ENCODE results near the gene ARFGEF2. TPM values are rescaled to one million over a fixed set of nuclear protein-coding genes. Genes with fewer than 3 reads are reported as not detected.

ARFGEF2 gene
- total and polyA plus RNA-seq, 2 of the 4 experiments (the other 2 are of a cell fraction): 10.3 to 39.1 TPM

DNA sequence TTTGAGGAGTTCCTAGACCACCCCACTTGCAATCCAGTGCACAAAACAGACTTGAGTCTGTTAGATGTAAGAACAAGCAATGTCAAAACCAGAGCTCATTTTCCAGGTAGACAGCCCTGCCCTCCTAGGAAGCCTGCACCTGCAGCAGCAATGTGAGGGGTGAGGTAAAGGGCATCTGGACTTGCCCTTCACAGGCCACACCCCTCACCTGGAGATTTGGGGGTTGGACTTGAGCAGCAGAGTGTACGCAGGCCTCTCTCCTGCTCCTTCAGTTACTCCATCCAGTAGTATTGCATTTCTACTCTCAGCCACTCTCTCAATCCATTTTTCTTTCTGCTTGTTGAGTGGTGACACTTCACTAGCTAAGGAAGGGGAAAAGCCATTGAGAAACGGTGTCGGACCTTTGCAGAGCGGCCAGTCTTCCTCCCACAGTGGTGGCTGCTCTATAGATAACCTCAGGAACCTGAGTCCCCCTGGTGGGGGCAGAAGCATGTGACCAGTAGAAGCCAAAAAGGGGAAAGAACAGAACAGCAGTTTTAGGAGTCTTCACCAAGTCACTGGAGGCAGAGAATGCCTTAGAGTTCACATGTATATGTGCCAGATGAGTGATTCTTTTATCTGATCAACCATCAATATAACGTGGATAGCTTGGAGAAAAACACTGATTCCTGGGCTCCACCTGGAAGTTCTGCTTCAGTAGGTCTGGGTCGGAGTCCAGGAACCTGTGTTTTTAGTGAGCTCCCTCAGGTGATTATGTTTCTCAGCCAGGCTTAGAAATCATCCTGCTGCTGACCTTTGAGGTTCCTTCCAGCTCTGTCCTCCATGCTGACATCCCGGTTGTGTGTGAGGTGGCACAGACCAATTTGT lies 28.0 kb downstream of the ARFGEF2 start:
- Histone ChIP-seq H2BK15ac (ENCODE audit: low read depth, low read length) (no peak overlapping the region), H3K36me3 (ENCODE audit: control insufficient read depth, insufficient read depth, low read length) (peaks cover 48% of the 10 kb centered on the region), H2BK5ac (ENCODE audit: low read depth, low read length, poor library complexity, severe bottlenecking) (no peak overlapping the region), H4K5ac (ENCODE audit: low read depth, low read length) (no peak overlapping the region), H3K18ac (ENCODE audit: low read depth, low read length) (no peak overlapping the region), H2AFZ (replicated peaks; ENCODE audit: low read length, poor library complexity) (no peak overlapping the region), H3K9me1 (ENCODE audit: insufficient read depth, low read length) (peaks cover 18% of the 10 kb centered on the region; the same call in 1 of the 2 replicates), H2BK20ac (ENCODE audit: low read depth, low read length) (no peak overlapping the region), H3K27me3 (ENCODE audit: control insufficient read depth, insufficient read depth, low read length) (no peaks in the 10 kb centered on the region), H3K4me3 (ENCODE audit: insufficient read depth, low read depth, low read length) (no peak overlapping the region), H3K14ac (replicated peaks; ENCODE audit: low read depth, low read length) (no peak overlapping the region), H4K91ac (ENCODE audit: insufficient read depth, low read depth, low read length) (no peak overlapping the region), H2AK5ac (ENCODE audit: low read depth, low read length) (no peak overlapping the region), H4K20me1 (ENCODE audit: insufficient read depth, low read length) (peaks cover 26% of the 10 kb centered on the region; the same call in 1 of the 2 replicates), H4K8ac (ENCODE audit: low read depth in 2 of 2, low read length in 2 of 2) (no peak overlapping the region), H2BK120ac (ENCODE audit: low read depth, low read length) (no peak overlapping the region), H3K9ac (ENCODE audit: low read depth, low read length) (no peak overlapping the region), H3K23ac (ENCODE audit: low read depth, low read length) (no peak overlapping the region), H3K56ac (ENCODE audit: extremely low read depth, insufficient read depth, low read length) (no peak overlapping the region), H3K4me2 (ENCODE audit: low read depth, low read length) (no peak overlapping the region), H3K27ac (ENCODE audit: insufficient read depth, low read length) (no peak overlapping the region), H3K79me1 (ENCODE audit: low read depth in 1 of 2, low read length in 2 of 2) (peaks cover 24 to 60% of the 10 kb centered on the region in 2 experiments), H3K4ac (ENCODE audit: low read depth, low read length) (no peak overlapping the region), H3K4me1 (ENCODE audit: control insufficient read depth, insufficient read depth, low read length) (peaks cover 6% of the 10 kb centered on the region; the same call in 1 of the 2 replicates), H2AK9ac (replicated peaks; ENCODE audit: low read depth, low read length, poor library complexity) (no peak overlapping the region), H3K9me3 (ENCODE audit: control insufficient read depth, insufficient read depth, low read length) (no peaks in the 10 kb centered on the region)
- CTCF ChIA-PET: no interaction called here
- in situ Hi-C loops (cut with MboI; ENCODE audit: low sequenced_read_pairs) (no loop called here), intact Hi-C loops (cut with micrococcal nuclease) (no loop called here), dilution Hi-C loops (cut with HindIII; ENCODE audit: low sequenced_read_pairs, unreplicated experiment) (no loop called here)
- ATAC-seq (ENCODE audit: low read depth) (no peak), DNase-seq (no peak)
- WGBS, 2 experiments (ENCODE audit: extremely low coverage in 2 of 2, insufficient read length in 1 of 2): 100% methylated on average over 1 of the region's 7 CpGs; no CpG with 5 or more reads in 1 of the 2 experiments
- no TSS peak for BruUV-seq (replicated peaks)
- POLR2A ChIA-PET (ENCODE audit: unreplicated experiment): no interaction called here
- TF ChIP-seq CEBPB (IDR thresholded peaks at IDR 0.05; ENCODE audit: low read depth, low read length): no peak
- no peak for TF ChIP-seq FOS (IDR thresholded peaks at IDR 0.05; ENCODE audit: low read depth, low read length)
- no peak for TF ChIP-seq RAD21 (IDR thresholded peaks at IDR 0.05; ENCODE audit: low read length)
- TF ChIP-seq SMC3 (IDR thresholded peaks at IDR 0.05; ENCODE audit: low read depth, low read length): no peak
- no peak for TF ChIP-seq MAFK (IDR thresholded peaks at IDR 0.05; ENCODE audit: low read depth, low read length)
- TF ChIP-seq ELK1 (IDR thresholded peaks at IDR 0.05; ENCODE audit: borderline replicate concordance, low read depth, low read length): no peak
- no peak for TF ChIP-seq BHLHE40 (IDR thresholded peaks at IDR 0.05; ENCODE audit: low read depth, low read length)
- no peak for TF ChIP-seq NFE2L2 (IDR thresholded peaks at IDR 0.05; ENCODE audit: low read depth, low read length)
- no peak for TF ChIP-seq POLR2A (IDR thresholded peaks at IDR 0.05; ENCODE audit: low read depth, low read length)
- TF ChIP-seq MXI1 (IDR thresholded peaks at IDR 0.05; ENCODE audit: borderline replicate concordance, low read depth, low read length): no peak
- no peak for TF ChIP-seq RCOR1 (IDR thresholded peaks at IDR 0.05; ENCODE audit: insufficient replicate concordance, low read length)
- no peak for TF ChIP-seq RFX5 (IDR thresholded peaks at IDR 0.05; ENCODE audit: low read depth, low read length)
- TF ChIP-seq, protein P1, sequence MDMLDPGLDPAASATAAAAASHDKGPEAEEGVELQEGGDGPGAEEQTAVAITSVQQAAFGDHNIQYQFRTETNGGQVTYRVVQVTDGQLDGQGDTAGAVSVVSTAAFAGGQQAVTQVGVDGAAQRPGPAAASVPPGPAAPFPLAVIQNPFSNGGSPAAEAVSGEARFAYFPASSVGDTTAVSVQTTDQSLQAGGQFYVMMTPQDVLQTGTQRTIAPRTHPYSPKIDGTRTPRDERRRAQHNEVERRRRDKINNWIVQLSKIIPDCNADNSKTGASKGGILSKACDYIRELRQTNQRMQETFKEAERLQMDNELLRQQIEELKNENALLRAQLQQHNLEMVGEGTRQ (IDR thresholded peaks at IDR 0.05; ENCODE audit: low read depth, low read length): no peak
- no peak for TF ChIP-seq CTCF (conservative IDR thresholded peaks at IDR 0.05; ENCODE audit: low read depth, low read length)
- no peak for TF ChIP-seq CHD1 (IDR thresholded peaks at IDR 0.05; ENCODE audit: low read depth, low read length)

Data from IMR-90 (cell line).